Activated CD8-positive, alpha-beta memory T cell treated with anti-CD3 and anti-CD28 coated beads, Interleukin-2, amount 50 U/mL, for 4 hours (primary cell): Measurements from ENCODE around the gene HIVEP2.

Experiments used
- DNase-seq: peaks from one replicate; pipeline ENCODE4 v3.0.0-alpha.2; 2020

The HIVEP2 gene

DNA sequence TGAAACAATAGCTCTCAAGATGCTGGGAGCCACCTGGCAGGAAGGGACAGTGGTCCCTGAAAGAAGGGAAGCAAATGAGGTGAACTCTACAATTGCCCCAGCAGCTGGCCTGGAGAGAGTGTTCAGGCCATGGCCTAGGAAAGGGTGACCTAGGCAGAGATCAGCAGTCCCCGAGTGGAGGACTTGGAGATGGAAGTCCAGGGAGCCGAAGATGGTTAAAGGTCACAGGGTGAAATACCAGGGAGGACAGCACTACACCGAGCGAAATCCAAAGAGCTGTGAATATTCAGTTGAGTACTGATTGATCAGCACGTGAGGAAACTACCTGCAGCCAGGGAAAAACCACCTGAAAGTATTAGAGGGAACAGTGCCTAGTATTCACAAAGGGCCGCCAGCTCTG lies 133.1 kb downstream of the HIVEP2 start:
- DNase-seq, result no peak

DNA sequence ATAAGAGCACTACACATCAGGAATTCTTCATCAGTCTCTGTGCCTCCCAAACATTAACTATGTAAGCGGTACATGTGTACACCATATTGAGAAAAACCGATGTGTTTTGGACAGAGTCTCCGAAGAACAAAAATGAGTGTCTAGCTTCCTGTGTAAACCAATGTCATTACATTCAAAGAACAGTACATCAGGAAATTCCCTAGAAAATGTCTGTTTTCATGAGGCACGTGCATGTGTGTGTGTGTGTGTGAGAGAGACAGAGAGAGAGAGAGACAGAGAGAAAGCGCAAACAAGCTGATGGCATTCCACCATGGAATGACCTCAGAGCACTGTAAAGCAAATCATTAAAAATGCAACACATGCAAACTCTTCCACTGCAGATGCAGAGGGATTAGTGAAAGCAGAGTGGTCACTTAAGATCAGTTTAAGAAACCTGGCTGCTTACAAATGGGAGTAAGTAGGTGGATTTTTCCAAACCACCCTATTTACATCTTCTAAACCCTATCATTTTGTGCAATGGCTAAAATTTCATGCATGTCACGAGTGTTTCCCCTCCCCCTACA lies 133.9 kb downstream of the HIVEP2 start:
- no peak for DNase-seq

DNA sequence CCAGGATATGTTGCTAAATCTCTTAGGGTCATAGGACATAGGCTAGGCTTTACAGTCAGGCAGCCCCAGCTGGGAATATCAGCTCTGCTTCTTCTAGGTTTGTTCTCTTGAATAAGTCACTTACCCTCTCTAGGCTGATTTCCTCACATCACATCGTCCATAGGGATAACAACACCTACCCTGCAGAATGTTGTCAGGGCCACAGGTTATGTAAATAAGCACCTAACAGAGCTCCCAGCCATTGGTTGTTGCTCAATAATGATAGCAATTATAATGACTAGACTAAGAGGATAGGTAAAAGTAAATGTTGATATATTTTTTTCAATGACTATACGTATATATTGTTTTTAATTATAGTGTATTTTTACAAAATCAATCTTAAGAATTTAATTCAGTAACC lies 135.0 kb downstream of the HIVEP2 start:
- no peak for DNase-seq

DNA sequence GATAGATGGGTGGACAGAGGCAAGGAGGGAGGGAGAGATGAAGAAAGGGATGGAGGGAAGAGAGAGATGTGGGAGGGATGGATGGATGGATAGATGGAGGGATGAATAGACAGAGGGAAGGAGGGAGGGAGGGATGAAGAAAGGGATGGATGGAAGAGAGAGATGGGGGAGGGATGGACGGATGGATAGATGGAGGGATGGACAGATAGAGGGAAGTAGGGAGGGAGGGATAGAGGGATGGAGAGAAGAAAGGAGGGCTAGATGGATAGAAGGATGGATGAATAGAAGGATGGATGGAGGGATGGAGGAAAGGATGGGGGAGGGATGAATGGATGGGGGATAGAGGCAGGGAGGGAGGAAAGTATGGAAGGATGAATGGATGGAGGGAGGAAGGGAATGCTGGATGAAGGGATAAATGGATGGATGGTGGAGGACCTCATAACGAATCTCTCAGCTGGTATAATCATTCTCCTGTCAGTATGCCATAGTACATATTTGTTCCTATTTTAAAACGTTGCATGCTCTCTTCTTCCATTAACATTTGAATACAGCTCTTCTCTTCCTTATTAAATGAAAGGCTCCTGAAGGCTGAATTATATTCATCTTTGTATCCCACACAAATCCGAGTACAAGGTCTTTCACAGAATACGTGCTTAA lies 136.4 kb downstream of the HIVEP2 start:
- no peak for DNase-seq

DNA sequence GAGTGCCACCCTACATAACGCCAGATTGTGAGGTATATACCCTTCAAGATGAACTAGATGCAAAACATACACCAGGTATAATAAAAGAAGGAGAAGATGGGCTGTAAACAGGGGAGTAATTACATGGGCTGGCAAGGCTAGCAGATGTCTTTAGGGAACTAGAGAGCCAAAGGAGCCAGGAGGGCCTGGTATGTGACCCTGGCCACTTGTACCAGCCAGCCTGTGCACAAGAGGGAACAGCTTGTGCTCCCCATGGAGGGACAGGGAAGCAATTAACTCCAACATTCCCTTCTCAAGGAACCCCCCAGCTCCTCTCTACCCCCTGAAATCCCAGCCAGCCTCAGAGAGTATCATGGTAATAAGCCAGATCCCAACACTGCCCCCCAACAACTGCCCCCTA lies 139.9 kb downstream of the HIVEP2 start:
- no peak for DNase-seq

DNA sequence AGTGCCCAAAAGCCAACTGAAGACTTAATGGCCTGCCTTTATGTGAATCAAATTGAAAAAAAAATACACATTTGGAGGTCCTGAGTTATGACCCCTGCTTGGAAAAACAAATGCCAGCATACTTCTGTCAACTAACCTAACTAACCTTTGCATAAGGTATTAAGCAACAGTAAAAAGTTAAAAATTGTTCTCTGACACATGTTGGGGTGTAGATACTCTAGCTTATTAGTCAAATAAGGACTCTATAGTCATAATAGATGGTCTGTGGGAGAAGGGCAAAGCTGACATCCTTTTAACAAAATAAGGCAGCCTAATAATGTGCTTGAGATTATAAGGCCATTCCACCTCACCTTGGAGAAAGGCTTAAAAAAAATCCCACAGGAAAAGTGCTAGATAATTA lies 140.5 kb downstream of the HIVEP2 start:
- DNase-seq, result no peak

DNA sequence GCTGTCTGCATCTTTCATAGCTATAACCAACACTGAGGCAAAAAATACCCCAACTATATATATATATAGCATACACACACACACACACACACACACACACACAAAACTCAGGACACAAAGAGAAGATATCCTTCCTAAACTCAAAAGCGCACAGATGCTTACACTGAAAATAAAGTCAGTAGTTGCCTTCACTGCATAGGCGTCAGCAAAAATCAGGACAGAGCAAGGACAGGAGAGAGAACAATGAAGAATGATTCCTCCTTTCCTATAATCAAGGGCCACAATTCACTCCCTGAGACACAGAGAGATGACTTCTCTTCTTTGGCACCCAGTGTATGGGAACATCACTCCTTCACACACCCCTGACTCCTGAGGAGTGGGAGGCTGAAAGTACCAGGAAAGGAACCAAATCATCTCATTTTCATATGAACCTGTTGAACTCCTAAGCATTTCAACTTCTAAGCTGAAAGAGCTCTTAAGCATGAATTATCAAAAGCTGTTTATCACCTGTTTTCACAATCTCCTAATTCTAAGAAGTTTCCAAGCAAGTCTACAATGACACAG lies 141.4 kb downstream of the HIVEP2 start:
- DNase-seq, result no peak

DNA sequence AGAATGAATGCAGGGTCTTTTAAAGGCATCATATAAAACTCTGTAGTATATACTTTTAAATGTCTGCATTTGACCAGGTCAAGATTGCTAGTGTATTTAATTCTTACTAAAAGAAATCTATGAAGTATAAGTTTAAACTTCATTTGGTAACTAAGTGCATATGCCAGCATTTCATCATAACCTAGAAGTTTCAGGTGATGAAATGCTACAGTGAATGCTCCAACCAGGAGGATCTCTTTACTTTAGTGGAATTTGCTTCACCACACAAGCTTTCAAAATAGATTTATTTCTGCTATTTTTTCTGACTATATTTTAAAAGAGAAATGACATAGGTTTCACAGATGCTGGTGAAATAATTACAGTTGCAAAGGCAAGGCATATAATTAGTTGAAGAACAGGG lies 141.9 kb downstream of the HIVEP2 start:
- no peak for DNase-seq

DNA sequence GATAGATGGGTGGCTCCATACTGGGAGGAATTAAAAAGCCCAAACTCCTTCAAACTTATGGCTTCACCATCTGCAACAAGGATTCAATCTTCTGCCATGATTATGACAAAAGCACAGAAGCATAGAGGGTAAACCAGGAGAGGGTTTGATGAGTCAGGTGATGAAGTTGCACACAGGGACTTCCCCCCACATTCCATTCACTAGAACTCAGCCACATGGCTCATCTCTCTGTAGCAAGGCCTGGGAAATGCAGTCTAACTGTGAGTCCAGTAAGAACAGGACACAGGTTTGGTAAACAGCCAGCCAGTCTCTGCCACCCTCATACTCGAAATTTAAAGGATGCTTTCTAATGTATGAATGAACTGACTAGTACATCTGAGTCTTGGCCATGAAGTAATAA lies 142.9 kb downstream of the HIVEP2 start:
- DNase-seq, result peak; percentile 29

DNA sequence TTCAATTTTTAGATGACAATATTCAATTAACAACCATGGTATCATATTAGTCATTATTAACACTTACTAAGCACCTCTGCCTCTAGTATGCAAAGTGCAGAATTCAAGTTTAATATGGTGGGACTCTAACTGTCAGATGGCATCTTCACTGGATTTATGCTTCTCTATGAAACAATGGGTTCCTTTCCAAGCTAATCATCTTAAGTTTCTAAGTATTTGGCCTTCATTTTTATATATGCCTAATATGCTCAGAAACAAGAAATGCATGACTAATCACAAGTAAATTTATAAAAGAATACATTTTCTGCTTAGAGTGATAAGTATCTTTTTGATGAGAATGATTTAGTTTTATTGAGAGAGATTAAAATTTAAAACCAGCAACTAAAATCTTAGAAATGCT lies 144.7 kb downstream of the HIVEP2 start:
- no peak for DNase-seq

DNA sequence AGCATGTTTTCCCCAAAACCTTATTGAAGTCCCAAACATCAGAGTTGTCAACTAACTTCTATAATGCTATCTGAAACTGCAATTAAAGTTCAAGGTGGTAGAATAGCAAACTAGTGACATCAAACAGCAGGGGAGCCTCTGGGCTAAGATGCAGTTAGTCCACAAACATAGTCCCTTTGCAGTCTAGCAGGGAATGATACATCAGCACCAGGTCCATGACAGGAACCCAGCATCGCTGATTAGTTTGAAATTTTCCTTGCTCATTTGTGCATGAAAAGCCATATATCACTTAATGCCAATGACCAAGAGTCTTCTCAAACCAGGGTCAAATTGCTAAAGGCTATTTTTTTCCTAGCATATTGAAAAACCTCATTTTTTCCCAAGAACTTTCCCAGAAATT lies 145.3 kb downstream of the HIVEP2 start:
- DNase-seq, result no peak

DNA sequence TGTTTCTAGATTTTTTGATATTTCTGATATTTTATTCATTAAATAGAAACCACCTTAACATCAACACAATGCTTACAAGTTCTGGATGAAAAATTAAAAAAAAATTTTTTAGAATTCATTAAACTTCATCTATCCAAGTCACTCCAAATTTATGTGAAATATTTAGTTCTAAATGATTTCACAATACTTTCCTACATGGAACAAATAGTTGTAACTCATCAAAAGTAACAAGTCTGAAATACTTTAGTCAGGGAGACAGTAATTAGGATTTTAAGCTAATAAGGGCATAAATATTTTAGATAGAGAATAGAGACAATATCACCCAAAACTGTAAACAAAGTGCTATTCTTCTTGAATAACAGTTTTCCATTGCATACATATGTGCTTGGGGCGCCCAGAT lies 147.8 kb downstream of the HIVEP2 start:
- no peak for DNase-seq

DNA sequence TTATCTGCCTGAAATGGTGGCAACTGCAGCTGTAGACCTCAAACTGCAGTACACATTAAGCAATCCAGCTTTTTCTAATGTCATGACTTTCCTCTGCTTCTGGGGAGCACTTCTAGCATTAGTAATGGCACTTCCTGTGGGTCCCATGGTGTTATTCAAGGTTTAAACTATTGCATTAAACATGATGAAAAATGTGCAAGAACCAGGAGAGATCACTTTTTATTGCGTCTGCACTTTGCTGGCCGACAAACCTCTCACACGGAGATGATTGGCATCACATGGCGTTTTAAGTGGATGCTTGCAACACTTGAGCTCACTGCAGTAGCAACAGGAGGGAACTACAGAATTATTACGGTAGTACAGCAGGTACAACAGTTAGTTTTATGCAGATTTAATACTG lies 148.4 kb downstream of the HIVEP2 start:
- no peak for DNase-seq

DNA sequence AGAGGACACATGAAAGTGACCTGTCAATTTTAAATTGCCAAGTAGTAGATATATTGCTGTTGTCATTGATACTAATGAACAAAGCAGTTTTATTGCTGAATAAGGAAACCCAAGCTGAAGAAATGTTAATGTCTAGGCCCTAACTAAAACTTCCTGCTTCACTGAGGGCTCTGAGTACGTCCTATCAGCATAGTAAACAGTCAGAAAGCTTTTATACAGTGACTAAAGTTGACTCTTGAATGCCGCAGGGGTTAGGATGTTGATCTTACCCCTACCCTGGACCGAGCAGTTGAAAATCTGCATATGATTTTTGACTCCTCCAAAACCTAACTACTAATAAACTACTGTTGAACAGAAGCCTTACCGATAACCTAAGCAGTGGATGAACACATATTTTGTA lies 149.0 kb downstream of the HIVEP2 start:
- DNase-seq, result no peak

DNA sequence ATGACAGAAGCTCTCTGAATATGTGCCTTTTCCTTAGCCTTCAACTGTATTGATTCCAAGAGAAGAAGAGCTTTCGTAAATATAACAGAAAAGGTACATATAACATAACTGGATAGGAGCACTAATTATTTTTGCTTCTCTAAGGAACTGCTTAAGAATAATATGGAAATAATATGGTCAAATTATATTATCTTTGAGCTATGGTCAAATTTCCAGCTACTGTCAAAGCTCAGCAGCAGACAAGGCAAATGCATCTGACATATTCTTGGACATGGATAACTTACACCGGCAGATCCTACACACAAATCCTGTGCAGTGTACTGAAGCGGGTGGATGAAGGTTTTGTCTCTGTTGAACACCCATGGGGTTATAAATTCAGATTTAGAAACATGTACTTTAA lies 150.6 kb downstream of the HIVEP2 start:
- DNase-seq, result no peak

DNA sequence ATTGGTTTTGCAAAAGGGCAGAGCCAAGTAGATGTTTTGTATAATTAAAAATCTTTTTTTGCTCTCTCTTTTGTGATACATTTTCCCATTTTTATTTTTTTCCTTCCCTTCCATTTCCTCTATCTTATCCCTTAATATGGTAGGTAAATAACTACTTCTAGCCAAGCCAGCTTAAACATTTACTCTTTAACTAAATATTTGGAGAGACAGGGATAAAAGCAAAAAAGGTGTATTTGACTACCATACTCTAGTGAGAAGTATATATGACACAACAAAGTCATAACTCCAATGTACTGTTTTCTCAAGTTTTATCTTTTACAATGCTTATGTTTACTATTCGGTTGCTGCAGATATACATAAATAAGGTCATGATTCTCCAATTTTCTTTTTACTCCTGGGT lies 154.7 kb downstream of the HIVEP2 start:
- DNase-seq, result no peak

DNA sequence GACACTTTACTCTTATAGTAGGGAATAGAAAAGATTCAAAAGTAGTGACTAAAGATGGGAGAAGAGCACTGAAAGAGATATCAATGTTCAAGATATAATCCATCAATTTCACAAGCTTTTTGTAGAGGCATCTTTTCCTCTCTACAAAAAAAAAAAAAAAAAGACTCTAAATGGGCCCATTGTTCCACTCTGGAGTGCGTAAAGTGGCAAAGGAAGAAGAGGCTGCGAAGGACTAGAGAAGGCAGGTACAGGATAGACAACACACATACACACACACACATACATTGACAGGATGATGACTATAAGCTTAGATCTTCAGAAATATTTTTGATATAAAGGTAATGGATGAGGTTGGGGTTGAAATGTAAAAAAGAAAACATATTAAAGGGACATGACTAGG lies 157.6 kb downstream of the HIVEP2 start:
- DNase-seq, result no peak

DNA sequence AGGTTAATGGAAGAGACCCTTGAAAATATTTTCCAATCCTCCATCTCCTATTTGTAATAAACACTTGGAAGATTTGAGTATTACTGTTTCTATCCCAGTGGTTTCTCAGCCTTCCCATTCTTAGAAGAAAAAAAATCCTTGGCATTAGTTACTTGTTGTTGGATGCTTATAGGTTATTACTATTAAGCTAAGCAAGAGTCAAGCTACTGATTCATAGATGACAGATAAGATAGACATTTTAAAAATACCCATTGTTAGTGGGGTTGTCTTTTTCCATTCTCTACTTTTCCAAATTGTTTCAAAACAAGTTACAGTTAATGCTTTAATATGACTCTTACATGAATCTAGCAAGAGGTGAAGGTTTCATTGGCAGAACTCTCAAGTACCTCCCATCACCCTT lies 158.5 kb downstream of the HIVEP2 start:
- no peak for DNase-seq

DNA sequence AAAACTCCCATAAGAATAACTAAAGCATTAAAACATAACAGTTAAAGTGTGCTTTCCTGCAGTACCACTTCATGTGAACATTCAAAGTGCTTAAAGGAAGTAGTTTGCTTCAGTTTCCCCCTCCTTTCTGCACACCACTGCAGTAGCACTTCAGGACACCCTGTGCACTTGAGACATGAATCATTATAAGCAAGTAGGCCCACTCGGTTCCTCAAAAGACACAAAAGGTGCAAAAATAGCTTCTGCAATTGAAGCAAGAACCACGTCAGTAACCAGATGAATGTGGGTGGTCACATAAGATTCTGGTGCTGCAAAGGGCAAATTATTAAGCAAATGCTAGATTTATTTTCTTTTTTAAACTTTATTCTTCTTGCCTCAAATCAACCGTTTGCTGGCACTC lies 160.6 kb downstream of the HIVEP2 start:
- no peak for DNase-seq

DNA sequence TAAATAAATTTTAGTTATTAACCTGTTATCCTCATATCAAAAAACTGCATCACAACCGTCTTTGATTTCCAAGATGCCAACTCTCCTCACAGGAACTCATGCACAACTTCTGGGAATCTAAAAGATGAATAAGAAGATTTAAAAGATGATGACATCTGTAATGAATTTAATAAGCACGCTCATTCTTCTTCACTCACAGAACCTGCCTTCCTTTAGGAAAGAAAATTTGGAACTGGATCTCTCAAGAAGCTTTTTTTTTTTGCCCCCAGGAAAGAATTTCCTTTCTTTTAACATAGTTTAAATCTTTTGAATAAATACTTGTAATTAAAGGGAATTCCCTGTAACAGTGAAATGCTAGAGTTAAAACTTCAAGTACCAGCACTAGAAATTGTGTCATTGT lies 161.5 kb downstream of the HIVEP2 start:
- DNase-seq, result no peak

DNA sequence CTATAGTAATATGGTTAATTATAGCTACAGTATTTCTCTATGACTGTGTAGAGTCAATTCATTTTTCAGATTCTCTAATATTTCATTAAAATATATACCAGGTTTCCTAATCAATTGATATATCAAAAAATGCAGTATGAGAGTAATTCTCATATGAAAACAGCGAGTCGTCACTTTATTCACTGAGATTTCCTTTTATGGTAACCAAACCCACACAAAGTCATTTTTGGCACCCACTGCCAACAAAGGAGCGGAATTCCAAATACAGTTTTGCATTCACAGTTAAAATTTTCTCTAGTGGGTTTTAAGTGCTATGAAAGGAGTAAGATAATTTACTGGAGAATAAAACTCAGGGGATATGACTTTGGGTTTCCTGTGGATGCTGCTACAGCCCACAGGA lies 163.8 kb downstream of the HIVEP2 start:
- no peak for DNase-seq

DNA sequence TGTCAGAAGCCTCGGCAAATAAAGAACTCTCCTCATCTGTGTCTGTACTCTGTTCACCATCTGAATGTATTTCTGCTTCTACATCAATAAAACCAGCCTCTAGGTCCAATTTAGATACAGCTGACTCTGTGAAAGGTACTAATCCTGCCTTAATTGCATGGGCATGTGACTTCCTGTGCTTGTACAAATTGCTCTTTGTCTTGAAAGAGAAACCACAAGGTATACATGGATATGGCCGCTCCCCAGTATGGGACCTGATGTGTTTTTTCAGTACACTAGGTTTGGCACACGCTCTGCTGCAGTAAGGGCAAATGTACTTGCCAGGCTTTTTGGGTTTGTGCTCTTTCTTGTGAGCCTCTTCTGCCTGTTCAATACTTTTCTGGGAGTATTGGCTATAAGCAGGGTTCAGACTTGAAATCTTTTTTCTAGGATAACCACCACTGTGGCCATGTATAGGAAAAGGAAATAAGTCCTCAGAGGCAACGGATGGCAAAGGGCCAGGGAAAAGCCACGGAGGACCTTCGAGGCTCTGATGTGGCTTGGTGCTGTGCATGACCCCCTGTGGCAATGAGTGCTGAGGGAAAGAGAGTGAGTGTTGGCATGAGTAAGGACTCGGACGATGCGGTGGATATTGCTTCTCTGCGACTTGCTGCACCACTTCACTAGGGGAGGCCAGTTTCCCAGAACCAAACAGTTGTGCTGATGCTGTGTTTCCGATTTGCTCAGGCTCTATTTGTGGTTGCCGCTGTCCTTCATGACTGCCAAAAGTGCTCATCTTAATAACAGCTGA lies 170.9 kb downstream of the HIVEP2 start:
- no peak for DNase-seq

DNA sequence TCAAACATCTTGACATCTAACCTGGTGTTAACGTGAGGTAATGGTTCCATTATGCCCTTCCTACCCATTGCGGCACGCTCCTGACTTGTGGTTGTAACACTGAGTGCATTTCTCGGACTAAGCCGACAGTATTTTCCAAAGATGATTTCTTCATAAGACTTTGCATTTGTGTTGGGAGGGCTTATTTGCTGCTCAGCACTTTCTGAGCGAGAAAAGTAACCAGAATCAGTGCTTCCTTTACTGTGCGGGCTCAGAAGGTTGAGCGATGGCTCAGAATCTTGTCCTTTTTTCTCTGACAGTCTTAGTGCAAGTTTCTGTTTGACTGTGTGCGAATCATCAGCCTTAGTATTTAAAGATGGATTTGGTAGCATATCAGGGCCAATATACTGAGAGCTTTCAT lies 171.7 kb downstream of the HIVEP2 start:
- no peak for DNase-seq

DNA sequence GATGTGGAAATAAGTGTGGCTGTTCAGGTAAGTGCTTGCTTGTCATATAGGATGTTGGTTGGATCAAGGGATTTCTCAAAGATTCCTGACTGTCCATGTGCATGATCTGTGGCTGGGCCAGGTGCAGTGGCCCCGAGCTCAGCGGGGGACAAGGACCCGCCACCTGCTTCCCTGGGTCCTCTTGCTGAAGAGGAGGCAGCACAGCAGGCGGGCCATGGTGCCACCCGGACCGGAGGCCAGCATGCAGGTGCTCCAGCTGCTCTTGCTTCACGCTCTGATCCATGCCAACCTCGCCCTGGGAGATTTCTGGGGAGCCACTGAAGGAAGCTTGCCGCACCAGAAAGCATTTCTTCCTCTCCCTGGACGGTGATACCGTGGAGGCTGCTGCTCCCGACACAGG lies 173.8 kb downstream of the HIVEP2 start:
- no peak for DNase-seq
